DOHH2 (cell line): ENCODE measurements around the gene SPDYC.

Experiments
- H3F3A ChIP-seq: fragments of 200-600 bp; sonication (generic), shearing (Covaris generic); 2 replicates; pipeline ENCODE4 v1.6.0; 2016; ENCODE audit warnings: antibody characterized with exemption, mild to moderate bottlenecking; ENCODE audit not compliant: control insufficient read depth, insufficient read depth
- H3K27ac ChIP-seq: fragments of 200-600 bp; sonication (generic); 2 replicates; pipeline ENCODE4 v1.5.1; 2014; ENCODE audit warnings: low read depth, mild to moderate bottlenecking, low read length, moderate library complexity
- H3K27me3 ChIP-seq: fragments of 200-600 bp; sonication (generic); 2 replicates; pipeline ENCODE4 v1.6.1; 2014; ENCODE audit warnings: mild to moderate bottlenecking, low read length, mixed read lengths; ENCODE audit not compliant: control insufficient read depth
- H3K36me3 ChIP-seq: fragments of 200-600 bp; sonication (generic); 2 replicates; pipeline ENCODE4 v1.6.1; 2014; ENCODE audit warnings: mild to moderate bottlenecking, low read length, moderate library complexity, mixed read lengths; ENCODE audit not compliant: control insufficient read depth
- H3K4me1 ChIP-seq: fragments of 200-600 bp; sonication (generic); 2 replicates; pipeline ENCODE4 v1.6.1; 2014; ENCODE audit warnings: mild to moderate bottlenecking, low read length, mixed read lengths; ENCODE audit not compliant: control insufficient read depth
- H3K4me2 ChIP-seq: fragments of 200-600 bp; sonication (generic); 2 replicates; pipeline ENCODE4 v1.6.0; 2014; ENCODE audit warnings: mild to moderate bottlenecking, low read length, moderate library complexity
- H3K4me3 ChIP-seq: fragments of 200-600 bp; sonication (generic); 2 replicates; pipeline ENCODE4 v1.5.1; 2014; ENCODE audit warnings: mild to moderate bottlenecking, low read length, mixed read lengths
- H3K79me2 ChIP-seq: fragments of 200-600 bp; sonication (generic); 2 replicates; pipeline ENCODE4 v1.6.1; 2014; ENCODE audit warnings: mild to moderate bottlenecking, low read length, mixed read lengths; ENCODE audit not compliant: control insufficient read depth
- H3K9me2 ChIP-seq: fragments of 200-600 bp; sonication (generic); replicated peaks from 2 replicates; pipeline ENCODE4 v1.6.1; 2014; ENCODE audit warnings: mild to moderate bottlenecking, low read length, mixed read lengths; ENCODE audit not compliant: control insufficient read depth
- H3K9me3 ChIP-seq: fragments of 200-600 bp; sonication (generic); 2 replicates; pipeline ENCODE4 v1.6.1; 2014; ENCODE audit warnings: antibody characterized with exemption, low read length, mixed read lengths; ENCODE audit not compliant: control insufficient read depth, insufficient read depth
- H4K20me1 ChIP-seq: fragments of 200-600 bp; sonication (generic); 2 replicates; pipeline ENCODE4 v1.6.0; 2014; ENCODE audit warnings: low read depth, mild to moderate bottlenecking, antibody characterized with exemption, low read length, moderate library complexity; ENCODE audit not compliant: control insufficient read depth, insufficient read depth
- EZH2phosphoT487 ChIP-seq: fragments of 200-600 bp; sonication (generic); IDR thresholded peaks from 2 replicates; pipeline ENCODE4 v1.6.1; 2017; ENCODE audit warnings: borderline replicate concordance, mild to moderate bottlenecking, antibody characterized with exemption, low read length, moderate library complexity, mixed read lengths
- TF ChIP-seq, protein P1 (sequence below): fragments of 200-600 bp; sonication (generic); IDR thresholded peaks from one replicate; pipeline ENCODE4 v1.5.1; 2014; ENCODE audit warnings: antibody characterized with exemption, mild to moderate bottlenecking, low read depth, low read length; ENCODE audit not compliant: poor library complexity, severe bottlenecking

Gene SPDYC

GRCh38 chr11:65215441-65216076, 45.5 kb downstream of the SPDYC start:
- Histone ChIP-seq H3K9me3 (no peaks in the 10 kb centered on the region), H3K79me2 (no peaks in the 10 kb centered on the region), H3K4me2 (no peak overlapping the region), H3K9me2 (no peaks in the 10 kb centered on the region), H3K27ac (no peak overlapping the region), H3K4me1 (peaks cover 15% of the 10 kb centered on the region), H4K20me1 (no peaks in the 10 kb centered on the region), H3K27me3 (no peaks in the 10 kb centered on the region), H3K36me3 (peaks cover 3% of the 10 kb centered on the region), H3F3A (no peaks in the 10 kb centered on the region), H3K4me3 (no peak overlapping the region)
- no peak for TF ChIP-seq EZH2phosphoT487
- TF ChIP-seq, protein P1, sequence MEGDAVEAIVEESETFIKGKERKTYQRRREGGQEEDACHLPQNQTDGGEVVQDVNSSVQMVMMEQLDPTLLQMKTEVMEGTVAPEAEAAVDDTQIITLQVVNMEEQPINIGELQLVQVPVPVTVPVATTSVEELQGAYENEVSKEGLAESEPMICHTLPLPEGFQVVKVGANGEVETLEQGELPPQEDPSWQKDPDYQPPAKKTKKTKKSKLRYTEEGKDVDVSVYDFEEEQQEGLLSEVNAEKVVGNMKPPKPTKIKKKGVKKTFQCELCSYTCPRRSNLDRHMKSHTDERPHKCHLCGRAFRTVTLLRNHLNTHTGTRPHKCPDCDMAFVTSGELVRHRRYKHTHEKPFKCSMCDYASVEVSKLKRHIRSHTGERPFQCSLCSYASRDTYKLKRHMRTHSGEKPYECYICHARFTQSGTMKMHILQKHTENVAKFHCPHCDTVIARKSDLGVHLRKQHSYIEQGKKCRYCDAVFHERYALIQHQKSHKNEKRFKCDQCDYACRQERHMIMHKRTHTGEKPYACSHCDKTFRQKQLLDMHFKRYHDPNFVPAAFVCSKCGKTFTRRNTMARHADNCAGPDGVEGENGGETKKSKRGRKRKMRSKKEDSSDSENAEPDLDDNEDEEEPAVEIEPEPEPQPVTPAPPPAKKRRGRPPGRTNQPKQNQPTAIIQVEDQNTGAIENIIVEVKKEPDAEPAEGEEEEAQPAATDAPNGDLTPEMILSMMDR, result no peak

GRCh38 chr11:65216830-65217229, 46.8 kb downstream of the SPDYC start:
- Histone ChIP-seq H3K27me3 (no peaks in the 10 kb centered on the region), H3K36me3 (no peaks in the 10 kb centered on the region; the same call in 1 of the 2 replicates), H3K9me3 (no peaks in the 10 kb centered on the region), H3K4me1 (peaks cover 15% of the 10 kb centered on the region), H3F3A (no peaks in the 10 kb centered on the region), H3K9me2 (no peaks in the 10 kb centered on the region), H3K79me2 (no peaks in the 10 kb centered on the region), H3K4me2 (no peak overlapping the region), H3K27ac (no peak overlapping the region), H3K4me3 (no peak overlapping the region), H4K20me1 (no peaks in the 10 kb centered on the region)
- TF ChIP-seq, protein P1, result no peak
- no peak for TF ChIP-seq EZH2phosphoT487

- no peak for TF ChIP-seq EZH2phosphoT487
- TF ChIP-seq, protein P1, result no peak
These were observed 47.7 kb downstream of the SPDYC start for GRCh38 chr11:65217441-65218423.

More at GRCh38 chr11:65217441-65218423, 47.7 kb downstream of the SPDYC start:
- Histone ChIP-seq H3K4me3 (no peak overlapping the region), H3K36me3 (no peaks in the 10 kb centered on the region), H3K9me3 (no peaks in the 10 kb centered on the region), H3F3A (no peaks in the 10 kb centered on the region), H3K27me3 (no peaks in the 10 kb centered on the region), H3K4me1 (peaks cover 15% of the 10 kb centered on the region), H3K9me2 (no peaks in the 10 kb centered on the region), H4K20me1 (no peaks in the 10 kb centered on the region), H3K4me2 (no peak overlapping the region), H3K27ac (no peak overlapping the region), H3K79me2 (no peaks in the 10 kb centered on the region)
